MCF 10A (cell line): ENCODE results near the gene ZNF428. TPM values are rescaled to one million over a fixed set of nuclear protein-coding genes. Genes with fewer than 3 reads are reported as not detected.

Experiments used
- BruUV-seq: library from RNA; stranded (reverse); fragments of 400-500 nt; replicated peaks from 2 replicates; lab custom pipeline; 2021; lab: Mats Ljungman, UMichigan
- CTCF ChIA-PET: fragments of 300-600 bp; sonication (Branson Sonifier 250); formaldehyde crosslinking; extraction: SDS; loops from one replicate; lab custom pipeline; 2021; ENCODE audit warnings: antibody characterized with exemption, inconsistent platforms; lab: Yijun Ruan, JAX
- POLR2A ChIA-PET: fragments of 300-600, 350-650 bp; sonication (Branson Sonifier 250); formaldehyde crosslinking; extraction: SDS; loops from one replicate; lab custom pipeline; 2020; ENCODE audit warnings: antibody characterized with exemption, inconsistent platforms; lab: Yijun Ruan, JAX
- DNase-seq: peaks from one replicate; pipeline ENCODE4 v3.0.0-alpha.2; 2018; ENCODE audit not compliant: unreplicated experiment
- H3K27ac Mint-ChIP-seq: one replicate; pipeline ENCODE4 v1.8.0; 2022; ENCODE audit warnings: mild to moderate bottlenecking, low read depth, mixed read lengths; ENCODE audit not compliant: unreplicated experiment
- H3K27me3 Mint-ChIP-seq: one replicate; pipeline ENCODE4 v1.8.0; 2022; ENCODE audit warnings: mixed read lengths; ENCODE audit not compliant: insufficient read depth, unreplicated experiment
- H3K36me3 Mint-ChIP-seq: one replicate; pipeline ENCODE4 v1.8.0; 2022; ENCODE audit warnings: mild to moderate bottlenecking, moderate library complexity, mixed read lengths; ENCODE audit not compliant: insufficient read depth, unreplicated experiment
- H3K4me1 Mint-ChIP-seq: one replicate; pipeline ENCODE4 v1.8.0; 2022; ENCODE audit warnings: mixed read lengths; ENCODE audit not compliant: insufficient read depth, unreplicated experiment
- H3K4me3 Mint-ChIP-seq: one replicate; pipeline ENCODE4 v1.8.0; 2022; ENCODE audit warnings: mild to moderate bottlenecking, moderate library complexity, mixed read lengths; ENCODE audit not compliant: unreplicated experiment
- H3K9me3 Mint-ChIP-seq: one replicate; pipeline ENCODE4 v1.8.0; 2022; ENCODE audit warnings: mixed read lengths; ENCODE audit not compliant: unreplicated experiment
- intact Hi-C: fragments of 100-400 bp; cut with micrococcal nuclease; formaldehyde crosslinking; loops from 2 replicates; pipeline ENCODE4 v1.14.1; 2022
- total RNA-seq: library from RNA; stranded (reverse); gene quantifications from 2 replicates; pipeline ENCODE4 v1.2.3, GENCODE V29; 2022
- TF ChIP-seq, protein P1 (sequence below): fragments of 200-600 bp; IDR thresholded peaks from one replicate; pipeline ENCODE4 v1.8.0; 2022; ENCODE audit warnings: antibody characterized with exemption, mild to moderate bottlenecking; ENCODE audit not compliant: unreplicated experiment

The ZNF428 gene
- total RNA-seq, 1 experiment from 2014 or later = 23.3 TPM

DNA sequence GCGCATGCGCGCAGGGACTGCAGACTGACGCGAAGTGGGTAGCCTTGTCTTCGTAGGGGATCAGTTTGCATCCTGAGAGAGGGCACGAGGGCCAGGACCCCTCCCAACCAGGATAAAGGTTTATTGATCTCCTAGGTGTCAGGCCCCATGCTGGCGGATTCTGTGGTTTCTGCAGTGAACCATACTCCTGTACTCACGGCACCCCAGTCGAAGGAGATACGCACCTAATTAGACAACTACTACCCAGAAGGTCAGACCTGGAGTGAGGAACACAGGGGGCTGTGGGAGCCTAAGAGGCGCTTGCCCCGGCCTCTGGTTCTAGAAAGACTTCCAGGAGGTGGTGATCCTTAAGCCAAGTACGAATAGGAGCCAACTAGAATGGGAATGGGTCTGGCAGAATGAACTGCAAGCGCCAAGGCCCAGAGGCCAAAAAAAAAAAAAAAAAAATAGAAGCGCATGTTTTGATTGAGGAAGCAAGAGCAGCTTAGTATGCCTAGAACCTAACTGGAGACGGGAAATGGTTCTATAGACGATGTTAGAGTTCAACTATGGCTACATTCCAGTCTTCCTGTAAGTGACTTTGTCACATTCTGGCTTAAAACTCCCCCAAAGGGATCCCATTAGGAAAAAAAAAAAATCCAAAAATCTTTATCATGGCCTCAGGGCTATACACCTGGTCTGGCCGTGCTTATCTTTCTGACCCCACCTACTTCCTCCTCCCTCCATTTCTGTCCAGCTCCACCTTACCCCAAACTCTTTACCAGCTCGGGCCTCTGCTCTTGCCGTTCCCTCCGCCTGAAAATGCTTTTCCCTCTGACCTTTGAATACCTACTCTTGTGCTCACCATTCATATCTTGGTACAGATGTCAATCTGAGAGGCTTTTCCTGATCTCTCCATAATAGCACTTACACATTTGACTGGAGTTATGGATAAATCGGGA is 902 bp upstream of the ZNF428 start:
- peak overlapping the region; percentile 89 for H3K4me3 Mint-ChIP-seq
- peak overlapping the region; percentile 78 for H3K27ac Mint-ChIP-seq
- no peaks in the 10 kb centered on the region for H3K9me3 Mint-ChIP-seq
- peaks cover 11% of the 10 kb centered on the region for H3K4me1 Mint-ChIP-seq
- POLR2A ChIA-PET = interaction anchor here (0.6 to 3.0 kb wide), 8 partner anchors 13 to 1031 kb away, joined by 3 to 18 read pairs (median 3); partner anchors contain the start of genes IRGQ, PLAUR, SMG9 and ZNF576
- DNase-seq = no peak
- peaks cover 12% of the 10 kb centered on the region for H3K36me3 Mint-ChIP-seq
- no peaks in the 10 kb centered on the region for H3K27me3 Mint-ChIP-seq
- TF ChIP-seq, protein P1, sequence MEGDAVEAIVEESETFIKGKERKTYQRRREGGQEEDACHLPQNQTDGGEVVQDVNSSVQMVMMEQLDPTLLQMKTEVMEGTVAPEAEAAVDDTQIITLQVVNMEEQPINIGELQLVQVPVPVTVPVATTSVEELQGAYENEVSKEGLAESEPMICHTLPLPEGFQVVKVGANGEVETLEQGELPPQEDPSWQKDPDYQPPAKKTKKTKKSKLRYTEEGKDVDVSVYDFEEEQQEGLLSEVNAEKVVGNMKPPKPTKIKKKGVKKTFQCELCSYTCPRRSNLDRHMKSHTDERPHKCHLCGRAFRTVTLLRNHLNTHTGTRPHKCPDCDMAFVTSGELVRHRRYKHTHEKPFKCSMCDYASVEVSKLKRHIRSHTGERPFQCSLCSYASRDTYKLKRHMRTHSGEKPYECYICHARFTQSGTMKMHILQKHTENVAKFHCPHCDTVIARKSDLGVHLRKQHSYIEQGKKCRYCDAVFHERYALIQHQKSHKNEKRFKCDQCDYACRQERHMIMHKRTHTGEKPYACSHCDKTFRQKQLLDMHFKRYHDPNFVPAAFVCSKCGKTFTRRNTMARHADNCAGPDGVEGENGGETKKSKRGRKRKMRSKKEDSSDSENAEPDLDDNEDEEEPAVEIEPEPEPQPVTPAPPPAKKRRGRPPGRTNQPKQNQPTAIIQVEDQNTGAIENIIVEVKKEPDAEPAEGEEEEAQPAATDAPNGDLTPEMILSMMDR = no peak
- intact Hi-C loops = no loop called here
- CTCF ChIA-PET = interaction anchor here (0.6 kb wide), 2 partner anchors 17 to 191 kb away, joined by 4 to 5 read pairs; no protein-coding TSS in a partner anchor
- BruUV-seq = no TSS peak

DNA sequence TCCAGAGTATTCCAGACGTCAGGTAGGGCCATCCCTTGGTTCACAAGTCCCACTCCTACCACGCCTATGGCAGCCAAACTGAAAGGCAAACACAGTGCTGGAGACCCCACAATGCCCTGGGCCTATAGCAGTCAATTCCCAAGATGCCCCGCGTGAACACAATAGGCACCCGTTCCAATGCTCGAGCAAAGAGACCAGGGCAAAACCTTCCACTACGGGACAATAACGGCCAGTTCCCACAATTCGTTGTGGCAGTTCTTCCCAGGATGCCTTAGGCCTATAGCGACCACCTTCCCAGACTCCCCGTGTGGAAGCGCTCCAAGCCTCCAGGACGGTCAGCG is 538 bp downstream of the ZNF428 start:
- POLR2A ChIA-PET = interaction anchor here (0.6 to 3.0 kb wide), 3 partner anchors 12 to 1713 kb away, joined by 3 to 18 read pairs (median 5); partner anchors contain the start of genes IRGQ and ZNF576
- Mint-ChIP-seq H3K9me3 (no peaks in the 10 kb centered on the region), H3K27ac (peak overlapping the region; percentile 78), H3K36me3 (peaks cover 7% of the 10 kb centered on the region), H3K4me1 (peaks cover 7% of the 10 kb centered on the region), H3K4me3 (peak overlapping the region; percentile 89), H3K27me3 (no peaks in the 10 kb centered on the region)
- TF ChIP-seq, protein P1 = no peak
- CTCF ChIA-PET = no interaction called here
- DNase-seq = no peak
- BruUV-seq = TSS peak; percentile 73
- intact Hi-C loops = no loop called here

DNA sequence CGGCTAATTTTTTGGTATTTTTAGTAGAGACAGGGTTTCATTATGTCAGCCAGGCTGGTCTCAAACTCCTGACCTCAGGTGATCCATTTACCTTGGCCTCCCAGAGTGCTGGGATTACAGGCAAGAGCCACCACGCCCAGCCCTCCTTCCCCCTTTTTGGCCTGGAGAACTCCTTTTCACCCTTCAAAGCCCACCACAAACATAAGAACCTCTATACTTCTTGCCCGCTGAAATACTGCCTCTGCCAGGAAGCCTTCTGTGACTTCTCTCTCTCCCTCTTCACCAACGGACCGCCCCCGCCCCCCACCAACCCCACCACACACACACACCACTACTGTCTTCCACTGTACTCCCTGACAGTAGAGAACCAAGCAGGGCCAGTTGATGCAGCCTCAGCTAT is 2.5 kb downstream of the ZNF428 start:
- no peak for DNase-seq
- no peak overlapping the region for H3K27ac Mint-ChIP-seq
- H3K27me3 Mint-ChIP-seq = no peaks in the 10 kb centered on the region
- H3K9me3 Mint-ChIP-seq = no peaks in the 10 kb centered on the region
- H3K4me3 Mint-ChIP-seq = no peak overlapping the region
- ChIA-PET CTCF (interaction anchor here (0.7 kb wide), 1 partner anchor 36 kb away, joined by 3 read pairs; no protein-coding TSS in a partner anchor), POLR2A (interaction anchor here (1.0 kb wide), 1 partner anchor 9 kb away, joined by 5 read pairs; no protein-coding TSS in a partner anchor)
- peaks cover 7% of the 10 kb centered on the region for H3K4me1 Mint-ChIP-seq
- peaks cover 7% of the 10 kb centered on the region for H3K36me3 Mint-ChIP-seq
- TF ChIP-seq, protein P1 = no peak
- BruUV-seq = no TSS peak
- intact Hi-C loops = no loop called here

DNA sequence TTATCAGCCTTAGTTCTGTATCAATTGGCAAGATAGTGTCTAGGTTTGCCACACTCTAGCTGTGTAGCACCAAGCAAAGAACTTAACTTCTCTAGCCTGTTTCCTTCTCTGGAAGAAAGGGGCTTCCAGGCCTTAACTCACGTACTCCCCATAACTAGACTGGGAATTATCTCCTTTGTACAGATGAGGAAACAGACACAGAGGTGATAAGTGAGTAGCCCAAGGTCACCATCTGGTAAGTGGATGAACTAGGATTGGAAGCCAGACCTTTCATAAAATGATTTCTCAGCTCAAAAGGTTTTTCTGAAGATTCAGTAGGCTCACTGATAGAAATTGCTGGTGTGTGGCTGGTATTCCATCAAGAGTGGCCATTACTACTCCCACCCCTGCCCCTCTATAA is 3.1 kb downstream of the ZNF428 start:
- Mint-ChIP-seq H3K27me3 (no peaks in the 10 kb centered on the region), H3K27ac (no peak overlapping the region), H3K4me1 (peaks cover 7% of the 10 kb centered on the region), H3K4me3 (no peak overlapping the region), H3K9me3 (no peaks in the 10 kb centered on the region), H3K36me3 (peaks cover 7% of the 10 kb centered on the region)
- POLR2A ChIA-PET = no interaction called here
- CTCF ChIA-PET = interaction anchor here (1.1 kb wide), 1 partner anchor 52 kb away, joined by 4 read pairs; no protein-coding TSS in a partner anchor
- no peak for DNase-seq
- intact Hi-C loops = no loop called here
- BruUV-seq = no TSS peak
- TF ChIP-seq, protein P1 = no peak
